GM12875 (cell line): ENCODE measurements around the gene LGALS12.
"Not testable (repeated sequence)": the region's sequence is repeated elsewhere in the genome, so short reads cannot be mapped to it uniquely, and the experiment has no call there.

Experiments
- H3K4me3 ChIP-seq: one replicate; pipeline ENCODE4 v1.5.1; 2011; ENCODE audit warnings: low read depth, low read length, control low read depth
- TF ChIP-seq, protein P1 (sequence below): IDR thresholded peaks from 2 replicates; pipeline ENCODE4 v1.5.1; 2011; ENCODE audit warnings: low read depth, mild to moderate bottlenecking, control low read depth, inconsistent platforms, low read length, moderate library complexity, borderline replicate concordance; ENCODE audit not compliant: insufficient read depth

The LGALS12 gene

DNA sequence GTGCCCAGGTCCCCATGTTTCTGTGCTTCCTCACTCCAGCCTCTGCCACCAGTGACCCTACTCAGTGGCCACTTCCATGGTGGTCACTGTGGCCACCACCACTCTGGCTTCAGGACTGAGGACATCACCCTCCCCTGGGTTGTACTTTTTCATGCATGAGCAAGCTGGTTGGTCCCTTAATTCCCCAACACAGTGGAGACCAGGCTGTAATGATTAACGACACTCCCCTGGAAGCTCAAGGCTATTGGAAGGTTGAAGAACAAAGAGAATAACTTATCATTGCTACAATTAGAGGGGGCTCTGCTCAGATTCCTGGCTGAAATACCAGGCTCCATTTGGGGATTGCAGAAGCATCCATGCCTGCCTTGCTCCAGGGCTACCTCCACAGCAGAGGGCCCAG is 41.2 kb downstream of the LGALS12 start:
- TF ChIP-seq, protein P1, sequence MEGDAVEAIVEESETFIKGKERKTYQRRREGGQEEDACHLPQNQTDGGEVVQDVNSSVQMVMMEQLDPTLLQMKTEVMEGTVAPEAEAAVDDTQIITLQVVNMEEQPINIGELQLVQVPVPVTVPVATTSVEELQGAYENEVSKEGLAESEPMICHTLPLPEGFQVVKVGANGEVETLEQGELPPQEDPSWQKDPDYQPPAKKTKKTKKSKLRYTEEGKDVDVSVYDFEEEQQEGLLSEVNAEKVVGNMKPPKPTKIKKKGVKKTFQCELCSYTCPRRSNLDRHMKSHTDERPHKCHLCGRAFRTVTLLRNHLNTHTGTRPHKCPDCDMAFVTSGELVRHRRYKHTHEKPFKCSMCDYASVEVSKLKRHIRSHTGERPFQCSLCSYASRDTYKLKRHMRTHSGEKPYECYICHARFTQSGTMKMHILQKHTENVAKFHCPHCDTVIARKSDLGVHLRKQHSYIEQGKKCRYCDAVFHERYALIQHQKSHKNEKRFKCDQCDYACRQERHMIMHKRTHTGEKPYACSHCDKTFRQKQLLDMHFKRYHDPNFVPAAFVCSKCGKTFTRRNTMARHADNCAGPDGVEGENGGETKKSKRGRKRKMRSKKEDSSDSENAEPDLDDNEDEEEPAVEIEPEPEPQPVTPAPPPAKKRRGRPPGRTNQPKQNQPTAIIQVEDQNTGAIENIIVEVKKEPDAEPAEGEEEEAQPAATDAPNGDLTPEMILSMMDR: no peak
- H3K4me3 ChIP-seq: no peak overlapping the region

DNA sequence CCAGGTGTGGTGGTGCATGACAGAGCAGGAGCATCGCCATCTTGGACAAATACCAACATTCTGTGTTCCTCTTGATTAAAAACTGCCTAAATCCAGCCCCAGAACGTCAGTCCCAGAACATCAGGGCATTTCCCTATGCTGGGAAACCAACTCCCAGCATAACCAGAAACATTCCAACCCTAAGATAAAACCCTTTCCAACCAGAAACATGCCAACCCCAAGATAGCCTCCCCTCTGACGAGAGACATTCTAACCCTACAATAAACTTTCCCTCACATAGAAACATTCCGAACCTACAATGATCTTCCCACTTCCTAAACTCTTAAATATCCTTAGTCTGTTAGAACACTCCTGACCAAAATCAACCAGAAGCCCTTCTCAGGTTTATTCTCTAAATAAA is 42.3 kb downstream of the LGALS12 start:
- TF ChIP-seq, protein P1: no peak

GRCh38 chr11:63549411-63549810 is 43.5 kb downstream of the LGALS12 start:
- H3K4me3 ChIP-seq: no peak overlapping the region
- TF ChIP-seq, protein P1: no peak

More for the DNA sequence above, 42.3 kb downstream of the LGALS12 start:
- no peak overlapping the region for H3K4me3 ChIP-seq

DNA sequence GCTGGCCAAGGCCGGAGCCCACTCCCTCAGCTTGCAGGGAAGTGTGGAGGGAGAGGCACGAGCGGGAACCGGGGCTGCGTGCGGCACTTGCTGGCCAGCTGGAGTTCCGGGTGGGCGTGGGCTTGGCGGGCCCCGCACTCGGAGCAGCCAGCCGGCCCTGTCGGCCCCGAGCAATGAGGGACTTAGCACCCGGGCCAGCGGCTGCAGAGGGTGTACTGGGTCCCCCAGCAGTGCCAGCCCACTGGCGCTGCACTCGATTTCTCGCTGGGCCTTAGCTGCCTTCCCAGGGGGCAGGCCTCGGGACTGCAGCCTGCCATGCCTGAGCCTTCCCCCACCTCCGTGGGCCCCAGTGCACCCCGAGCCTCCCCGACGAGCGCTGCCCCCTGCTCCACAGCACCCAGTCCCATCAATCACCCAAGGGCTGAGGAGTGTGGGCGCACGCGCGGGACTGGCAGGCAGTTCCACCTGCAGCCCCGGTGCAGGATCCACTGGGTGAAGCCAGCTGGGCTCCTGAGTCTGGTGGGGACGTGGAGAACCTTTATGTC is 44.3 kb downstream of the LGALS12 start:
- H3K4me3 ChIP-seq: not testable (repeated sequence)

- TF ChIP-seq, protein P1: no peak
- H3K4me3 ChIP-seq: no peak overlapping the region
These were observed 45.4 kb downstream of the LGALS12 start for GRCh38 chr11:63551091-63551888.

GRCh38 chr11:63551889-63552266 is 46.0 kb downstream of the LGALS12 start:
- no peak overlapping the region for H3K4me3 ChIP-seq
- TF ChIP-seq, protein P1: no peak

- TF ChIP-seq, protein P1: no peak
- H3K4me3 ChIP-seq: no peak overlapping the region
These were observed 47.0 kb downstream of the LGALS12 start for GRCh38 chr11:63552921-63553320.
